ENCODE measurements around the gene SNTG2.

DNA sequence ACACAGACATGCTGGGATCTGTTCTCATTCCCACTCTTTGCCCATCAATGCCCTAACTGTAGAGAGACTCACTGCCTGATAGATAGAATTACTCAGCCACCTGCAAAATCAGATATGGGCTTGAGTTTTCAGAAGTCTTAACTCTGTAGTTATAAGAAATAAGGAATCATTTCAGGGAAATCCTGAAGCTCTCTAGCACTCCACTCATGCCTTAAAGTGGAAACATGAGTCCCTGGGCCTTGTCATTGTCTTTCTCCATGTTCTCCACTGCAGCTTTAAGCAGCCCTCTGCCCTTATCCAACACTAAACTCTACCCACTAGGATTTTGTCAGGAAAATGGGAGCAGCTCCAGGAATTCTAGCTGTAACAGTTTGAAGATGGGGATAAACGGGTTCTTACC, 192.5 kb downstream of the SNTG2 start:
- TF ChIP-seq CREB5 (CRISPR knock-in tag; IDR thresholded peaks at IDR 0.05; ENCODE audit: low read depth) (no peak), TOX (CRISPR knock-in tag; IDR thresholded peaks at IDR 0.05; ENCODE audit: borderline replicate concordance) (no peak), ZC3H10 (CRISPR knock-in tag; IDR thresholded peaks at IDR 0.05) (no peak), CSRNP3 (CRISPR knock-in tag; IDR thresholded peaks at IDR 0.05) (no peak), RARB (CRISPR knock-in tag; IDR thresholded peaks at IDR 0.05) (no peak), BACH2 (CRISPR knock-in tag; IDR thresholded peaks at IDR 0.05; ENCODE audit: borderline replicate concordance) (no peak), CSDC2 (CRISPR knock-in tag; IDR thresholded peaks at IDR 0.05) (no peak), SNAI2 (CRISPR knock-in tag; IDR thresholded peaks at IDR 0.05) (no peak), ZNF565 (CRISPR knock-in tag; conservative IDR thresholded peaks at IDR 0.05; ENCODE audit: low read depth) (no peak), ZFP30 (CRISPR knock-in tag; IDR thresholded peaks at IDR 0.05) (no peak), ARNTL (CRISPR knock-in tag; IDR thresholded peaks at IDR 0.05; ENCODE audit: borderline replicate concordance, low read depth) (no peak), OSR1 (CRISPR knock-in tag; IDR thresholded peaks at IDR 0.05) (no peak)
- TF ChIP-seq, protein P1, sequence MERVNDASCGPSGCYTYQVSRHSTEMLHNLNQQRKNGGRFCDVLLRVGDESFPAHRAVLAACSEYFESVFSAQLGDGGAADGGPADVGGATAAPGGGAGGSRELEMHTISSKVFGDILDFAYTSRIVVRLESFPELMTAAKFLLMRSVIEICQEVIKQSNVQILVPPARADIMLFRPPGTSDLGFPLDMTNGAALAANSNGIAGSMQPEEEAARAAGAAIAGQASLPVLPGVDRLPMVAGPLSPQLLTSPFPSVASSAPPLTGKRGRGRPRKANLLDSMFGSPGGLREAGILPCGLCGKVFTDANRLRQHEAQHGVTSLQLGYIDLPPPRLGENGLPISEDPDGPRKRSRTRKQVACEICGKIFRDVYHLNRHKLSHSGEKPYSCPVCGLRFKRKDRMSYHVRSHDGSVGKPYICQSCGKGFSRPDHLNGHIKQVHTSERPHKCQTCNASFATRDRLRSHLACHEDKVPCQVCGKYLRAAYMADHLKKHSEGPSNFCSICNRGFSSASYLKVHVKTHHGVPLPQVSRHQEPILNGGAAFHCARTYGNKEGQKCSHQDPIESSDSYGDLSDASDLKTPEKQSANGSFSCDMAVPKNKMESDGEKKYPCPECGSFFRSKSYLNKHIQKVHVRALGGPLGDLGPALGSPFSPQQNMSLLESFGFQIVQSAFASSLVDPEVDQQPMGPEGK (CRISPR knock-in tag; IDR thresholded peaks at IDR 0.05; ENCODE audit: borderline replicate concordance) = no peak
- TF ChIP-seq, protein P2, sequence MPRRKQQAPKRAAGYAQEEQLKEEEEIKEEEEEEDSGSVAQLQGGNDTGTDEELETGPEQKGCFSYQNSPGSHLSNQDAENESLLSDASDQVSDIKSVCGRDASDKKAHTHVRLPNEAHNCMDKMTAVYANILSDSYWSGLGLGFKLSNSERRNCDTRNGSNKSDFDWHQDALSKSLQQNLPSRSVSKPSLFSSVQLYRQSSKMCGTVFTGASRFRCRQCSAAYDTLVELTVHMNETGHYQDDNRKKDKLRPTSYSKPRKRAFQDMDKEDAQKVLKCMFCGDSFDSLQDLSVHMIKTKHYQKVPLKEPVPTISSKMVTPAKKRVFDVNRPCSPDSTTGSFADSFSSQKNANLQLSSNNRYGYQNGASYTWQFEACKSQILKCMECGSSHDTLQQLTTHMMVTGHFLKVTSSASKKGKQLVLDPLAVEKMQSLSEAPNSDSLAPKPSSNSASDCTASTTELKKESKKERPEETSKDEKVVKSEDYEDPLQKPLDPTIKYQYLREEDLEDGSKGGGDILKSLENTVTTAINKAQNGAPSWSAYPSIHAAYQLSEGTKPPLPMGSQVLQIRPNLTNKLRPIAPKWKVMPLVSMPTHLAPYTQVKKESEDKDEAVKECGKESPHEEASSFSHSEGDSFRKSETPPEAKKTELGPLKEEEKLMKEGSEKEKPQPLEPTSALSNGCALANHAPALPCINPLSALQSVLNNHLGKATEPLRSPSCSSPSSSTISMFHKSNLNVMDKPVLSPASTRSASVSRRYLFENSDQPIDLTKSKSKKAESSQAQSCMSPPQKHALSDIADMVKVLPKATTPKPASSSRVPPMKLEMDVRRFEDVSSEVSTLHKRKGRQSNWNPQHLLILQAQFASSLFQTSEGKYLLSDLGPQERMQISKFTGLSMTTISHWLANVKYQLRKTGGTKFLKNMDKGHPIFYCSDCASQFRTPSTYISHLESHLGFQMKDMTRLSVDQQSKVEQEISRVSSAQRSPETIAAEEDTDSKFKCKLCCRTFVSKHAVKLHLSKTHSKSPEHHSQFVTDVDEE (CRISPR knock-in tag; IDR thresholded peaks at IDR 0.05) = no peak
